Activated CD4-positive, CD25-positive, alpha-beta regulatory T cell treated with anti-CD3 and anti-CD28 coated beads, Interleukin-2, amount 50 U/mL, for 72 hours (primary cell): ENCODE measurements around the gene NECTIN4.
"Not testable (repeated sequence)": the region's sequence is repeated elsewhere in the genome, so short reads cannot be mapped to it uniquely, and the experiment has no call there.

ENCODE experiments used
- DNase-seq: peaks from one replicate; pipeline ENCODE4 v3.0.0; 2021

NECTIN4 gene

GRCh38 chr1:161089251-161089924, at the start of gene NECTIN4:
Gene NECTIN4 (minus strand): TSS chr1:161089558. CDS start chr1:161089296, 262 bp downstream.
- DNase-seq, result no peak

DNA sequence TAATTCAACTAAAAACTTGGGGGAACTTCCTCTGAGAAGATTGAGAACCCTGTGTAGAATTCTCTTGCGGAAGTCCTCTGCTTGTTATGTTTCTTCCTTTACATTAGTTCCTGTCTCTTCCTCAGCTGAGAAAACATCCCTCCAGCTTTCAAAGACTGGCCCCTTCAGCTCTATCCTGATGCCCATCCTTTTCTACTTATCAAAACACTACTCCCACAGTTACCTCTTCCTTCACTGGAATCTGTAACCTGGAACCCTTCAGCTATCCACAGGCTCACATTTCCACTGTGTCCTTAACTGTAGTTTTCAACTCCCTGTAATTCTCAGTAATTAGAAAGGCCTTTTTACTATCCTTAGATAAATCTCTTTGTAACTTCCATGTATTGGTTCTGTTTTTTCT, 49.1 kb upstream of the NECTIN4 start:
- DNase-seq, result no peak

GRCh38 chr1:161137881-161138280, 48.5 kb upstream of the NECTIN4 start:
- no peak for DNase-seq

GRCh38 chr1:161133220-161133740, 43.9 kb upstream of the NECTIN4 start:
- DNase-seq, result no peak

- peak; percentile 87 for DNase-seq
Measured at GRCh38 chr1:161132410-161133219, 43.3 kb upstream of the NECTIN4 start, which contains the start of gene DEDD. Gene DEDD (minus strand): TSS chr1:161132667. CDS start chr1:161124462, 8,205 bp downstream.

- no peak for DNase-seq
Measured at GRCh38 chr1:161131523-161132409, 42.4 kb upstream of the NECTIN4 start.

GRCh38 chr1:161130266-161130665, 40.9 kb upstream of the NECTIN4 start:
- DNase-seq, result no peak

- no peak for DNase-seq
Measured at GRCh38 chr1:161128591-161129420, 39.4 kb upstream of the NECTIN4 start.

GRCh38 chr1:161127649-161128048, 38.3 kb upstream of the NECTIN4 start:
- no peak for DNase-seq

- DNase-seq, result no peak
Measured at GRCh38 chr1:161122967-161123366, 33.6 kb upstream of the NECTIN4 start.

GRCh38 chr1:161121834-161122233, 32.5 kb upstream of the NECTIN4 start:
- DNase-seq, result no peak

GRCh38 chr1:161121042-161121650, 31.8 kb upstream of the NECTIN4 start:
- DNase-seq, result no peak

- DNase-seq, result no peak
Measured at GRCh38 chr1:161119092-161119903, 29.9 kb upstream of the NECTIN4 start.

DNA sequence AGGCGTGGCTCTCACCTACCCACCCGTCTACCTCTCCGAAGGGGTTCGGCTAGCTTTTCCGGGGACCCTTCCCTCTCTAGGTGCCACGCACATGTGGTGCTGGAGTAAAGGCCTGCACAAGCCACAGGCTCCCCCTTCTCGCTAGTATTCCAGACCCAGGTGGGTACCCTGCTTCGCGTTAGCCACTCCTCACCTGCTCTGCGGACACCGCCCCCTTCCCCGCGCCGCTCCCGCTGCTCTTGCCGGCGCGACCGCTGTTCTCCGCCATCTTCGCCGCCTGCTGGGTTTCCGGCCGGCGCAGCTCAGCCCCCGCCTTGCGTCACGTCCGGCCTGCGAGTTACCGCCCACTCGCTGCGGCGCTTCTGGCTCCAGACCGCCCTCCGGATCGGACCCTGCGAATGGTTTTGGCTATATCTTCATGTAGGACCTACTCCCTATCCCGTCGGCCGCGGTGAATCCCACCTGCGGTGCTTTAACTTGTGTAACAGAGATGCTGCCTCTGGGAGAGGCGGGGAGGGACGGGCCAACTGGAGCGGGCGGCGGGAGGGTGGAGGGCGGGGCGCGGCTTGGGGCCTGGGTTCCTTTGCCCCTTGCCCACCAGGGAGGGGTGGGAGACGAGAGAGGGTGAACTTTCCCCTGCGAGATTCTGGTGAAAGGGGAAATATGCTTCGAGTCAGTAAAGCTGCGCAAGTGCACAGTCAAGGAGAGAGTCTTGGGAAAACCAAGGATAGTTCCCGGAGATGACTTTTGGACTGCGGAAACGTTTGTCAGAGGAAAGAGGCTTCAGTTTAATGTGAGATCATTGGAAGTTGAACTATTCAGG, 28.6 kb upstream of the NECTIN4 start, which contains the start of the genes NIT1 and PFDN2:
Gene NIT1 (plus strand): TSS at position 347 of the 823 bp plus-strand sequence. CDS start 72 bp downstream, at position 419.
Gene PFDN2 (minus strand): TSS at position 279 of the 823 bp plus-strand sequence. CDS start 11 bp downstream, at position 268.
- peak; percentile 87 for DNase-seq

DNA sequence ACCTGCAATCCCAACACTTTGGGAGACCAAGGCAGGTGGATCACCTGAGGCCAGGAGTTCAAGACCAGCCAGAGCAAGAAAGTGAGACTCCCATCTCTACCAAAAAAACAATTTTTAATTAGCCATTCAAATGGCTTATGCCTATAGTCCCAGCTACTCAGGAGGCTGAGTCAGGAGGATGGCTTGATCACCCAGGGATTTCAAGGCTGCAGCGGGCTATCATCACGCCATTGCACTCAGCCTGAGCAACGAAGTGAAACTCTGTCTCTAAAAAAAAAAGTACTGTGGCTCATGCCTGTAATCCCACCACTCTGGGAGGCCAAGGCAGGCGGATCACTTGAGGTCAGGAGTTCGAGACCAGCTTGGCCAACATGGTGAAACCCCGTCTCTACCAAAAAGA, 26.6 kb upstream of the NECTIN4 start:
- DNase-seq, result not testable (repeated sequence)

GRCh38 chr1:161115132-161115711, 25.9 kb upstream of the NECTIN4 start:
- DNase-seq, result no peak

DNA sequence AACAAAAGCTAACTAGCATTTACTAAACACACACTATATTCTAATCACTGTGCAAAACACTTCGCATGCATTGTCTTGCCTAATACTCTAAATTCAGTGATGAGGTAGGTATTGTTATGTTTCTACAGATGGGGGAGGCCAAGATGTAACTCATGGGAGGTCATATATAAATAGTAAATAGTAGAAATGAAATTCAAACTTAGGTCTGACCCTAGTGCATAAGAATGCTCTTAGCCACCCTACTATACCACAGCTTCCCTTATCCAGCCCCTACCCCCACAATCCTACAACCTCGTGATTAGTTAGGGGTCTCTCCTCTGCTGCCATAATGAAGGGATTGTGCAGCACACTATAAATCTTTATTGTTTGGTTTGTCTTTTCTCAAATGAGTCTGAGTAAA, 25.2 kb upstream of the NECTIN4 start:
- no peak for DNase-seq

DNA sequence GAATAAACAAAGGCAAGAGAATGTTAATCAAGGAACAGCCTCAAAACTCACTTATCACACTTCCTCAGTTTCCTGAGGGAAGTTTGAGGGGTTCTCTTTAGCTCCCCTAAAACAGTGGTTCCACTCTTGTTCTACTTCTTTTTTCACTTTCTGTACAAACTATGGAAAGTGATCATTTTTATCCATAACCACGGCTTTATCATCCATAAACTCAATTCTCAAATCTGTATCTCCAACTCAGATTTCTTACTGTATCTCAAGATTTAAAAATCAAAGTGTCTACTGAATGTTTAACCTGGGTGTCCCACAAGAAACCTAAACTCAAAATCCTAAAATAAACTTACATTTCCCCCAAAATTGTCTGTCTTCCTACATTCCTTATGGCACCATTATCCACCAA, 24.6 kb upstream of the NECTIN4 start:
- no peak for DNase-seq

- DNase-seq, result no peak
Measured at GRCh38 chr1:161111527-161111926, 22.2 kb upstream of the NECTIN4 start.
